D721Med (cell line): ENCODE data around the gene RUNX2.

Source experiments
- DNase-seq: peaks from one replicate; pipeline ENCODE4 v3.0.0; 2011; ENCODE audit warnings: low spot score; ENCODE audit not compliant: insufficient read length
- FAIRE-seq: peaks from 2 replicates; lab custom pipeline; 2011; peaks lifted over from hg19 to GRCh38; lab: Jason Lieb, UNC
- TF ChIP-seq, protein P1 (sequence below): IDR thresholded peaks from 2 replicates; pipeline ENCODE4 v1.5.1; 2012; ENCODE audit warnings: mild to moderate bottlenecking, control low read depth; ENCODE audit not compliant: insufficient read depth; ENCODE audit errors: missing control alignments

Gene RUNX2

DNA sequence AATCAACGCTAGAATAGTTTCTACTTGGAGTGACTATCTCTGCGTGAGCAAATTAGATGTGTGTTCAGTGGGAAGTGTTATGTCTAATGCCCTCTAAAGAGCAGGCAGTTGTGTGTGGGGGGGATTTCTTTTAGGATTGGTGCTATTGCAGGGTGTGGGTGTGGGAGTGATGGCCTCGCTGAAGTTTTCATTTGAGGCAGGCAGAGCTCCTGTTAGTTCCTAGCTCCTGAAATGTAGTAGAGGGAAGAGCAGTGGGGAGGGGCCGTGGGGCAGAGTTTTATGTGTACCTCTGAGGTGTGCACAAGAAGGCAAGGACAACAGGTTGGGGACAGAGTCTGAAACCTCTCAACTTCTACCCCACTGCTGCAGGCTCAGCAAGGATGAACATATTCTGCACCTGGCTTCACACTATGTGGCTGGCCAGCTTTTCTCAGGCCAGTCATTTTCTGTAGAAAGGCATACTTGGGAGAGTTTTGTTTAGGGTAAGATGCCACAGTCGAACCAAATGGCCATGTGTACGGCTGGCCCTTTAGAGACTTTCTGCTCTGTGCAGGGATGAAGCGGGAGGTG lies 278.8 kb downstream of the RUNX2 start:
- TF ChIP-seq, protein P1, sequence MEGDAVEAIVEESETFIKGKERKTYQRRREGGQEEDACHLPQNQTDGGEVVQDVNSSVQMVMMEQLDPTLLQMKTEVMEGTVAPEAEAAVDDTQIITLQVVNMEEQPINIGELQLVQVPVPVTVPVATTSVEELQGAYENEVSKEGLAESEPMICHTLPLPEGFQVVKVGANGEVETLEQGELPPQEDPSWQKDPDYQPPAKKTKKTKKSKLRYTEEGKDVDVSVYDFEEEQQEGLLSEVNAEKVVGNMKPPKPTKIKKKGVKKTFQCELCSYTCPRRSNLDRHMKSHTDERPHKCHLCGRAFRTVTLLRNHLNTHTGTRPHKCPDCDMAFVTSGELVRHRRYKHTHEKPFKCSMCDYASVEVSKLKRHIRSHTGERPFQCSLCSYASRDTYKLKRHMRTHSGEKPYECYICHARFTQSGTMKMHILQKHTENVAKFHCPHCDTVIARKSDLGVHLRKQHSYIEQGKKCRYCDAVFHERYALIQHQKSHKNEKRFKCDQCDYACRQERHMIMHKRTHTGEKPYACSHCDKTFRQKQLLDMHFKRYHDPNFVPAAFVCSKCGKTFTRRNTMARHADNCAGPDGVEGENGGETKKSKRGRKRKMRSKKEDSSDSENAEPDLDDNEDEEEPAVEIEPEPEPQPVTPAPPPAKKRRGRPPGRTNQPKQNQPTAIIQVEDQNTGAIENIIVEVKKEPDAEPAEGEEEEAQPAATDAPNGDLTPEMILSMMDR = no peak
- DNase-seq (no peak), FAIRE-seq (no peak)

DNA sequence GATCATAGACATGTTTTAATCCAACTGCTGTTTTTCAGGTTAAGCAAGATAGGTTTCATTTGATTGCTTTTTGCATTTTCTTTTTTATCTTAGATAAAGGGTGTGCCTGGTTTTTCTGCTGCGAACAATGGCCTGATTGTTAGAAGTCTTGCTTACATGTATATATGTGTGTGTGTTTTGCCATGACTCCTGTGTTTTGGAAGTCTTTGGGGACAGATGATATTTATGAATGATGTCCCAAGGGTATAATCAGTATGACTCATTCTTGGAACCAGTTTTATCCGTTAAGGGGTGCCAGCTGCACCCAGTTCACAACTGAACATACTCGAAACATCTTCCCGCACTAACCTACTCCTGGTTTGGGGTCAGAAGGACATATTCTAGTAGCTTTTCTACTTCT lies 279.7 kb downstream of the RUNX2 start:
- no peak for FAIRE-seq
- TF ChIP-seq, protein P1 = no peak
- no peak for DNase-seq

DNA sequence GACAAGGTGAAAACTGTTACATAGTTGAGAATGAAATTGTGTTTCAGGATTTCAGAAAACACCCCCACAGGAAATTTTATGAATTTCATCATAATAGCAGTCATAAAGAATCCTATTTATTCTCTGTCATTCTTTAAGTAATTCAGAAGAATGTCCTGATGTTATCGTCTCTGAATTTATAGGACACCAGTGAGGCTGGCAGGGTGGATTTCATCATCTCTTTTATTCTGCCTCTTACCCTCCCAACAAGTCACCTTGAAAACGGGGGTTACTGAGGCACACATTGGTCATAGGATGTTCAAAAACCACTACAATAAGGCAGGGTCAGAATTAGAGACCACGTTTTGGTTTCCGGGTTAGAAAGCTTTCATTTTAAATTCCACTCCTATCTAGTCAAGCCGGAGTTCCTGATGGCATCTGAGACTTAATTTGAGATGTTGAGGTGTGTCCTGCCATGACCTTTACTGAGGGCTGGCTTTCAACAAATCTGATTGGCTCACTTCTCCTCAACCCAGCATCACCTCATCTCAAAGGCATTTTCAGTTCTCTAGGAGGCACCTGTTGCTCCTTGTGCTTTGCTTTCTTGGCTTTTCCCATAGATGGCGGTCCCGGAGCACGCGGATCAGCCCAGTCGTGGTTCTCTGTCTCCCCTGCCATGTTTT lies 280.3 kb downstream of the RUNX2 start:
- TF ChIP-seq, protein P1 = no peak
- no peak for FAIRE-seq
- DNase-seq = no peak

DNA sequence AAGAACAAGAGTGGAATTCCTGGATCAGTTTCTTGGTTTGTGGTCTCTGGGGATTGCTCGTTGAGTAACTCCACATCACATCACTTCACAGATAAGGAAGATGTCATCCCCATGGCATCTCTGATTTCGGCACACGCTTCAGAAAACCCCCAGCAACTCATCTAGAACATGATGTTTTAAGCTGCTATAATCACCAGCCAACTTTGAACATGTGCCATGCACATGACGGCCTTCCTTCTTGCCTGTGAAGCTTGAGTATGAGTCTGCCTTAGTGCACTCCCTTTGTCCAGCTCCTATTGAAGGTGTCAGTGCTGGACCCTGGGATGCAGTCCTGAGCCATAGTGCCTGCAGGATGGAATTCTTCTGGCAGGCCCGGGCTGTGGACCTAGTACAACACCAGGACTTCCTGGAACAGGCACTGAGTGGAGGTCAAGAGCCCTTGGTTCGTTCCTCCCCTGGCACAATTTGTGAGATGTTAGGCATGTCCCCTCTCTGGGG lies 281.1 kb downstream of the RUNX2 start:
- TF ChIP-seq, protein P1 = no peak
- FAIRE-seq (no peak), DNase-seq (no peak)

DNA sequence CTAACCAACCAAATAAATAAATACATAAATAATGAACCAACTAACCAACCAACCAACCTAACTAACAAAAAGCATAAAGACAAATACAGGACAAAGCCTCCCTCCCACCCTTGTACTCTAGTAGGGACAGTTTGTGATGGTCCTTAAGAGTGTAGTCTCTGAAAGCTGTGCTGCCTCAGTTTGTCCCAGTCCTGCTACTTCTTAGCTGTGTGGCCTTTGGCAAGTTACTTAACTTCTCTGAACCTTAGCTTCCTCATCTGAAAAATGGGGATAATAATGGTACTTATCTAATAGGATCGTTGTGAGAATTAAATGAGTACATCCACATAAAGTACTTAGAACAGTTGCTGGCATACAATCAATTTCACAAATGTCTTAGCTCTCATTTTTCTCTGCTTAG lies 282.2 kb downstream of the RUNX2 start:
- DNase-seq = no peak
- FAIRE-seq = no peak

DNA sequence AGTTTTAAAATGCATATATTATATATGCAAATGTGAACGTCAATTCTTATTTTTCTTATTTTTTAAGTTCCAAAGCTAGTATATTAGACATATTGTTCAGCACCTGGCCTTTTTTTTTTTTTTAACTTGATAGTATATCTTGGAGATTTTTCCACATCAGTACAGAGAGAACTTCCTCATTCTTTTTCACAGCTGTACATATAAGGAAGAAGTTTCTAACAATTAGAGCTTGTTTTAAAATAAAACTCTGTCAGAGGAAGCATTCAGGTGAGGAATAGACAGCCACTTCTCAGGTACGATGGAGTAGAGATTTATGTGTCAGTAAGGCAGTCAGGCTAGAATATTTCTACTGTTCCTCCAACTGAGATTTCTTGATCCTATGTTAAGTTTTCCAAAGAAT lies 282.7 kb downstream of the RUNX2 start:
- TF ChIP-seq, protein P1 = no peak
- no peak for DNase-seq

More for the DNA sequence above, 282.2 kb downstream of the RUNX2 start:
- TF ChIP-seq, protein P1 = no peak

DNA sequence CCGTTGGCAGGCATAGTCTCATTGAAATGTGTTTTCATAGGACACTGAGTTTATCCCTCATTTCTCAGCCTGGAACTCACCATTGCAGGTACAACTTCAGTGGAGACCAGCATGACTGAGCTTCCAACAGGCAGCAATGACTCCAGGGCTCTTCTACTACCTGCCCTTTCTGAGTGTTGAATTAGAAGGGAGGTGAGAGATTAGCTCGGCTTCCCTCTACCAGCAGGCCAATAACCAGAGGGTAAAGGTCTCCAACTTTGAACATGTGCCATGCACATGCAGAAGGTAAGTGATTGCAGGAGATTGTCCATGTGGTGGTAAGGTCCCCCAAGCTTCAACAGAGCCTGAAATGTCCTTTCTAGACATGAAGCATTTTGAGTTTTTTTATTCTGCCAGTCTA lies 283.4 kb downstream of the RUNX2 start:
- TF ChIP-seq, protein P1 = no peak
- DNase-seq = no peak
- no peak for FAIRE-seq

More for the DNA sequence above, 282.7 kb downstream of the RUNX2 start:
- FAIRE-seq = no peak
